Lung microvascular endothelial cell (primary cell): ENCODE measurements around the gene ELMO1. TPM values are rescaled to one million over a fixed set of nuclear protein-coding genes. Genes with fewer than 3 reads are reported as not detected.

Source experiments
- DNase-seq, 2 donors: peaks; one replicate each; pipeline versions ENCODE4 v3.0.0 to v3.0.0-alpha.2; 2010; ENCODE audit warnings: low read depth in 2 of 2
- total RNA-seq: library from RNA; depleted of rRNA; stranded (reverse); fragments of >200 nt; gene quantifications from 2 replicates; pipeline ENCODE4 v1.2.1, GENCODE V29; 2014

ELMO1 gene
- total RNA-seq, 1 donor from 2014 or later: 36.5 TPM

GRCh38 chr7:37028909-37029440 lies 419.7 kb downstream of the ELMO1 start:
- DNase-seq: no peak

GRCh38 chr7:37027557-37028341 lies 420.9 kb downstream of the ELMO1 start:
- no peak for DNase-seq

- no peak for DNase-seq
Observed at GRCh38 chr7:37027104-37027503, 421.6 kb downstream of the ELMO1 start.

GRCh38 chr7:37018954-37019353 lies 429.7 kb downstream of the ELMO1 start:
- DNase-seq: no peak

GRCh38 chr7:37016064-37016878 lies 432.4 kb downstream of the ELMO1 start:
- no peak for DNase-seq

GRCh38 chr7:37015353-37016034 lies 433.2 kb downstream of the ELMO1 start:
- peak in 1 of 2 donors; percentile 86 for DNase-seq

- no peak for DNase-seq
Observed at GRCh38 chr7:37013771-37014170, 434.9 kb downstream of the ELMO1 start.

- no peak for DNase-seq
Observed at GRCh38 chr7:37011151-37011890, 437.3 kb downstream of the ELMO1 start.

- no peak for DNase-seq
Observed at GRCh38 chr7:37009125-37009675, 439.5 kb downstream of the ELMO1 start.

- no peak for DNase-seq
Observed at GRCh38 chr7:37007691-37008090, 441.0 kb downstream of the ELMO1 start.

GRCh38 chr7:37007268-37007667 lies 441.4 kb downstream of the ELMO1 start:
- no peak for DNase-seq

GRCh38 chr7:37006764-37007163 lies 441.9 kb downstream of the ELMO1 start:
- no peak for DNase-seq

- DNase-seq: peak in 1 of 2 donors; percentile 80
Observed at GRCh38 chr7:37000511-37000910, 448.2 kb downstream of the ELMO1 start.

- no peak for DNase-seq
Observed at GRCh38 chr7:36999626-37000485, 448.8 kb downstream of the ELMO1 start.

- DNase-seq: no peak
Observed at GRCh38 chr7:36995776-36996175, 452.9 kb downstream of the ELMO1 start.

GRCh38 chr7:36994456-36995112 lies 454.1 kb downstream of the ELMO1 start:
- DNase-seq: no peak

GRCh38 chr7:36986948-36987724 lies 461.5 kb downstream of the ELMO1 start:
- DNase-seq: peak; percentile 54 to 66

- no peak for DNase-seq
Observed at GRCh38 chr7:36986511-36986933, 462.1 kb downstream of the ELMO1 start.
